Measurements from ENCODE around the gene ID3. TPM values are rescaled to one million over a fixed set of nuclear protein-coding genes. Genes with fewer than 3 reads are reported as not detected.

ID3 gene
- total RNA-seq, 1 experiment from 2014 or later: 119 TPM

DNA sequence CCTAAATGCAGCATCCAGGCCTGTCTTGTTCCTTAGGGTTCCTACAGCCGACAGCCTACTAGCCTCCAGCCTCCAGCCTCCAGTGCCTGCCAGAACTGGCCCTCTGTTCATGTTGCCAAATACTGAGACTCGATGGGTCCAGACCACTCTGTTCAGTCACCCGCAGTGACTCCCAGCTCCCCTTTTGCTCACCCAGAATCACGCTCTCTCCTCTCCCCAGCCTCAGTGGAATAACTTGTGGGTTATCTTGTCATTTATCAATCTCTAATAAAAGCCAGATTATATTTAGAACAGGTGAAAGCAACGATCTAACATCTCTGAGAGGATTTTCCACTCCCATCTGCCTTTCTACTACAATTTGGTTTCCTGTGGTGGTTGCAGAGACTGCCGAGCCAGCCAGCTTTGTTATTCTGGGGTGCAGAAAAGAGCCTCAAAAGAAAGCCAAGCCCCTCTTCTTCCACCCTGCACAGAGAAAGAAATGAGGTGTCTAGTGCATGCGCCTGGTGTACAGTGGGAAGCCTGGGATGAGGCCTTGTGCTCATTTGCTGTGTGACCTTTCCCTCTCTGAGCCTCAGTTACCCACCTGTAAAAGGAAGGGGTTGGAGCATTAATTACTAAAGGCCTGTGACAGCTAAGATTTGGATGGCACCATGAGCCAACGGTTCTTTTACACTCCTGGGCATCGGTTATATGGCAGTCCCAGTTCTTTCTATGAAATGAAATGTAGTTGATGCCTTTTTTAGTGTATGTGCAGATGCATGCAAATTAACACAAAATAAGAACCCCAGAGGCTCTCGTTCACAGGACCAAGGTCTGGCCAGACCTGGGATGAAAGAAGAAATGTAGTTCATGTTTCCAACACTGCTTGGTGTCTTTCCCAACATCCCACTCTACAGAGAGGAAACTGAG is 42.9 kb upstream of the ID3 start:
- no peaks in the 10 kb centered on the region for H3K9me3 Mint-ChIP-seq
- TF ChIP-seq, protein P1, sequence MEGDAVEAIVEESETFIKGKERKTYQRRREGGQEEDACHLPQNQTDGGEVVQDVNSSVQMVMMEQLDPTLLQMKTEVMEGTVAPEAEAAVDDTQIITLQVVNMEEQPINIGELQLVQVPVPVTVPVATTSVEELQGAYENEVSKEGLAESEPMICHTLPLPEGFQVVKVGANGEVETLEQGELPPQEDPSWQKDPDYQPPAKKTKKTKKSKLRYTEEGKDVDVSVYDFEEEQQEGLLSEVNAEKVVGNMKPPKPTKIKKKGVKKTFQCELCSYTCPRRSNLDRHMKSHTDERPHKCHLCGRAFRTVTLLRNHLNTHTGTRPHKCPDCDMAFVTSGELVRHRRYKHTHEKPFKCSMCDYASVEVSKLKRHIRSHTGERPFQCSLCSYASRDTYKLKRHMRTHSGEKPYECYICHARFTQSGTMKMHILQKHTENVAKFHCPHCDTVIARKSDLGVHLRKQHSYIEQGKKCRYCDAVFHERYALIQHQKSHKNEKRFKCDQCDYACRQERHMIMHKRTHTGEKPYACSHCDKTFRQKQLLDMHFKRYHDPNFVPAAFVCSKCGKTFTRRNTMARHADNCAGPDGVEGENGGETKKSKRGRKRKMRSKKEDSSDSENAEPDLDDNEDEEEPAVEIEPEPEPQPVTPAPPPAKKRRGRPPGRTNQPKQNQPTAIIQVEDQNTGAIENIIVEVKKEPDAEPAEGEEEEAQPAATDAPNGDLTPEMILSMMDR (conservative IDR thresholded peaks at IDR 0.05): no peak
- H4K8ac ChIP-seq (replicated peaks; ENCODE audit: insufficient read length, low read depth, low read length): no peak overlapping the region
- no peak overlapping the region for H3K18ac ChIP-seq (ENCODE audit: insufficient read length, low read depth, low read length)
- H3K79me2 ChIP-seq (ENCODE audit: insufficient read depth, low read length): no peaks in the 10 kb centered on the region
- no peak overlapping the region for H3K56ac ChIP-seq (ENCODE audit: insufficient read length, low read depth, low read length)
- no peaks in the 10 kb centered on the region for H3K79me1 ChIP-seq (ENCODE audit: insufficient read depth, low read depth, low read length, poor library complexity, severe bottlenecking)
- H3K36me3 Mint-ChIP-seq (ENCODE audit: insufficient read depth in 1 of 3, low read depth in 3 of 3): no peaks in the 10 kb centered on the region
- no peaks in the 10 kb centered on the region for H4K20me1 ChIP-seq (ENCODE audit: control insufficient read depth, insufficient read depth, insufficient read length)
- no peak overlapping the region for H3K4me3 Mint-ChIP-seq
- H3K27me3 ChIP-seq (ENCODE audit: insufficient read depth, low read length): no peaks in the 10 kb centered on the region
- no peak overlapping the region for H2BK5ac ChIP-seq (ENCODE audit: insufficient read length, low read length)
- no peak overlapping the region for H3T11ph ChIP-seq (ENCODE audit: low read length)
- no peaks in the 10 kb centered on the region for H3K23me2 ChIP-seq (ENCODE audit: insufficient read length, low read depth, low read length, poor library complexity, severe bottlenecking)
- no peak overlapping the region for H3K14ac ChIP-seq (ENCODE audit: insufficient read depth, low read length)
- H2BK15ac ChIP-seq (ENCODE audit: low read depth, low read length): no peak overlapping the region
- WGBS (ENCODE audit: extremely low coverage, insufficient read length, low lambda C conversion rate): no CpG with 5 or more reads among the region's 10 CpGs
- peaks cover 45 to 57% of the 10 kb centered on the region in 2 experiments for H3K4me1 Mint-ChIP-seq
- no peak overlapping the region for H3K4ac ChIP-seq (ENCODE audit: low read depth, low read length)
- DNase-seq: no peak
- H2AFZ ChIP-seq (ENCODE audit: low read length): no peak overlapping the region
- H3K4me2 ChIP-seq (ENCODE audit: insufficient read depth, insufficient read length, low read length): no peak overlapping the region
- no peaks in the 10 kb centered on the region for H3K9me3 ChIP-seq (ENCODE audit: control insufficient read depth, low read depth, low read length)
- no peak overlapping the region for H2BK120ac ChIP-seq (ENCODE audit: low read depth, low read length, poor library complexity, severe bottlenecking)
- no peak overlapping the region for H3K9ac ChIP-seq (ENCODE audit: extremely low read depth, insufficient read length, low read length)
- no peak overlapping the region for H3K23ac ChIP-seq (ENCODE audit: insufficient read length, low read depth, low read length)
- H3K27me3 Mint-ChIP-seq (ENCODE audit: low read depth): peaks cover 2% of the 10 kb centered on the region; the same call in 1 of the 2 replicates
- H3K4me1 ChIP-seq (ENCODE audit: insufficient read depth, low read length): peaks cover 13% of the 10 kb centered on the region
- no peak overlapping the region for H2BK12ac ChIP-seq (ENCODE audit: insufficient read length, low read depth, low read length)
- no peak overlapping the region for H2AK5ac ChIP-seq (ENCODE audit: insufficient read length, low read length)
- H2BK20ac ChIP-seq (ENCODE audit: low read depth, low read length, poor library complexity, severe bottlenecking): no peak overlapping the region
- no peak overlapping the region for H4K91ac ChIP-seq (ENCODE audit: insufficient read length, low read depth, low read length)
- no peak overlapping the region for H3K27ac Mint-ChIP-seq
- no peak overlapping the region for H4K5ac ChIP-seq (ENCODE audit: insufficient read length, low read depth, low read length)
- H3K27ac ChIP-seq (ENCODE audit: insufficient read length, low read depth, low read length): no peak overlapping the region
